Amniotic epithelial cell (primary cell): Measurements from ENCODE around the gene UIMC1.
A peak's percentile ranks its signal among the peaks of the same experiment; 100 is the strongest.

Experiments
- DNase-seq: peaks from one replicate; pipeline ENCODE4 v3.0.0-alpha.2; 2010; ENCODE audit warnings: low read depth

The UIMC1 gene

DNA sequence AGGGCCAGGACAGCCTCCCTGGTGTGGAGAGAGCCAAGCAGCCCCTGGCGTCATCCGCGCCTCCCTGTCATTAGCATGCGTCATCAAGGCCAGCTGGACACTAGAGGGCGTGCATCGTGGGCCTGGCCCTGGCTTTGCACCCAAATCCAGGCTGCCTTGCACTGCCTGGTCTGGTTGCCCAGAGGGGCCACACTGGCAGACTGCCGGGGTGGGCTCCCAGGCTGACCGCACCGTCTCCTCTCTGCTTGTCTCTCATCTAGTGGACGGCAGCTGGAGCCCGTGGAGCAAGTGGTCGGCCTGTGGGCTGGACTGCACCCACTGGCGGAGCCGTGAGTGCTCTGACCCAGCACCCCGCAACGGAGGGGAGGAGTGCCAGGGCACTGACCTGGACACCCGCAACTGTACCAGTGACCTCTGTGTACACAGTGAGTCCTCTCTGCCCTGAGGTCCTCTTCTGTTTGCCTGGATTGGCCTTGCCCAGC, 136.4 kb downstream of the UIMC1 start:
- DNase-seq: peak; percentile 28

- DNase-seq: no peak
These were observed 137.0 kb downstream of the UIMC1 start for GRCh38 chr5:176869501-176870109.

- DNase-seq: no peak
These were observed 137.8 kb downstream of the UIMC1 start for GRCh38 chr5:176868731-176869130.

DNA sequence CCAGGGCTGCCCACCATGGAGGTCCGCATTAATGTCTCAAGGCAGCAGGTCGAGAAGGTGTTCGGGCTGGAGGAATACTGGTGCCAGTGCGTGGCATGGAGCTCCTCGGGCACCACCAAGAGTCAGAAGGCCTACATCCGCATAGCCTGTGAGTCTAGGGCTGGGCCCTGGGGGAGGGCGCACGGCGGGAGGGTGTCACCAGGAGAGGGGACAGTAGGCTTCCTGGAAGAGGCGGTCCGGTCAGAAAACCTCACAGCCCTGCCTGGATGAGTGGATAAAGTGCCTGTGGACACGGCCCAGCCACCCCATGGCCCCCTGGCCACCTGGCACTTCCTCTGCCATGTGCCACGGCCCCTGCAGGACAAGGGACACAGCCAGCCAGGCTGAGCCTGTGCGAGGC, 138.5 kb downstream of the UIMC1 start:
- no peak for DNase-seq

GRCh38 chr5:176866707-176867310, 139.8 kb downstream of the UIMC1 start:
- no peak for DNase-seq

- DNase-seq: no peak
These were observed 140.6 kb downstream of the UIMC1 start for GRCh38 chr5:176865964-176866363.

- DNase-seq: no peak
These were observed 141.8 kb downstream of the UIMC1 start for GRCh38 chr5:176864755-176865154.

GRCh38 chr5:176863765-176864098, 142.8 kb downstream of the UIMC1 start:
- no peak for DNase-seq

GRCh38 chr5:176863041-176863764, 143.4 kb downstream of the UIMC1 start:
- DNase-seq: no peak

DNA sequence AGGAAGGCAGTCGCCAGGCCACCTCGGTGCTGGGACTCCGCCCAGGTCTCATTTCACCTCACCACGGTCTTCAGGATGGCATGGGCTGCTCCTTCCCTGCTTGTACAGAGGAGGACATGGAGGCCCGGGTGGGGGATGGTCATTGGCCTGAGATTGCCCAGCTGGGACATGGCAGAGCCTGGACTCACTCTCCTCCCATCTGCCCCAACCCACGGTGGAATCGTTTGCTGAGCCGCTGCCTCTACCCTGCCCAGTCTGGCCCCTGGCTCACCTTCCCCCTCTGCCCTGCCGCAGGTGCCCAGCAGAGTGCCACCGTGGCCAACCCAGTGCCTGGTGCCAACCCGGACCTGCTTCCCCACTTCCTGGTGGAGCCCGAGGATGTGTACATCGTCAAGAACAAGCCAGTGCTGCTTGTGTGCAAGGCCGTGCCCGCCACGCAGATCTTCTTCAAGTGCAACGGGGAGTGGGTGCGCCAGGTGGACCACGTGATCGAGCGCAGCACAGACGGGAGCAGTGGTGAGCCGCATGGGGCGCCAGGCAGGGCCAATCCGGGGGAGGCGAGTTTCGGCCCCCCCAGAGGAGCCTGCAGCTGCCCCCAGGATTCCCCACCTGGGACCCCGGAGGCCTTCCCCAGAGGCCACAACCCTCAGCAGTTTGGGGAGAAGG, 144.1 kb downstream of the UIMC1 start:
- no peak for DNase-seq

DNA sequence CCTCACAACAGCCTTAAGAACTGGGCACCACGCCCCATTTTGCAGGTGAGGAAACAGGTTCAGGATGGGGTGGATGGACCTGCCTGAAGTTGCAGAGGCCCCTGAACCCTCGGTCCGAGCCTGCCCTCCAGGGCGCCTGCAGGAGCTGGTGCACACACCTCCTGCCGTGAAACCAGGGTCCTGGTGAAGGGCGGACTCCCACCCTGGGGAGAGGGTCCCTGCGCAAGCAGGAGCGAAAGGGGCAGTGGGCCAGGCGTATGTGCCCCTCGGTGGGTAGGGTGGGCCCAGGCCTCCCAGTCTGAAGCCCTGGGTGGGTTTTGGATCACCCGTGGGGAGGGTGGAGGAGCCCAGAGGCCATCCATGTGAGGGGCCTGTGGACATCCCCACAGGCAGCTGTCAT, 145.3 kb downstream of the UIMC1 start:
- DNase-seq: no peak

DNA sequence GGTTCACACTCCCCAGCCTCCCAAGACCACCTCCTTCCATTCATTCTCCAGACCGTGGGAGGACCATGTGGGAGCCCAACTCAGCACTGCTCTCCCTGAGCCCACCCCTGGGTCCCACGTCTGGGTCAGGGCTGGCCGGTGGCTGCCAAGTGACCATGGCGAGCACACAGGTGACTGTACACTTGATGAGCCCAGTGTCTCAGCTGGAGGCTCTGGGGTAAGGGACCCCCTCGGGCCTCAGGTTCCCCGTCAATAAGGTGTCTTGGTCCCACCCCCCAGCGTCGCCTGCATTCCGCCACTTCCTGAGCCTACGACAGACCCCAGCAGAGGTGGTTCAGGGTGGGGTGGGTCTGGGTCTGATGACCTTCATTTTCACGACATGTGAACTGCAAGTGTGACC, 146.2 kb downstream of the UIMC1 start:
- DNase-seq: no peak

DNA sequence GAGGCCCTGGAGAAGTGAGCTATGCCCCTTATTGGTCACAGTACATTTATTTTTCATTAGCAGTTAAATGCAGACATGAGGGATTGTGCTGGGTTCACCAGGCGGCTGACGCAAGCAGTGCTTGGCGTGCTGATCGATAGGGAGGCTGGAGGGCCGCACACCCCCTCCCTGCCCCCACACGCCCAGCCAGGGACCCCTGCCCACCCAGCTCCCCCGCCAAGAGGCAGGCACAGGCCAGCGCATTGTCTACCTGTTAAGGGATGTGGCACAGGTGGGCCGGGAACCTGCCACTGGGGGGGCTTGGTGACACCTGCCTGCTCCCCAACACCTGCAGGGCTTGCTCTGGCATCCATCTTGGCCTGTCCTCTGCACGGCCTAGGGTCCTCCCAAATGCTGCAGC, 146.7 kb downstream of the UIMC1 start:
- no peak for DNase-seq

- DNase-seq: no peak
These were observed 148.7 kb downstream of the UIMC1 start for GRCh38 chr5:176857894-176858273.

GRCh38 chr5:176857216-176857893, 149.2 kb downstream of the UIMC1 start:
- DNase-seq: no peak

- no peak for DNase-seq
These were observed 149.8 kb downstream of the UIMC1 start for GRCh38 chr5:176856746-176857145.

GRCh38 chr5:176855598-176855997, 151.0 kb downstream of the UIMC1 start:
- DNase-seq: no peak
